SIG-M5 treated with dmso at 0.1 percent for 504 hours (cell line): ENCODE measurements around the gene PRDX1.
"Not testable (repeated sequence)": the region's sequence is repeated elsewhere in the genome, so short reads cannot be mapped to it uniquely, and the experiment has no call there.

ENCODE experiments used
- DNase-seq: peaks from one replicate; lab custom pipeline; 2025; ENCODE audit not compliant: unreplicated experiment; lab: John Stamatoyannopoulos, UW

Gene PRDX1

DNA sequence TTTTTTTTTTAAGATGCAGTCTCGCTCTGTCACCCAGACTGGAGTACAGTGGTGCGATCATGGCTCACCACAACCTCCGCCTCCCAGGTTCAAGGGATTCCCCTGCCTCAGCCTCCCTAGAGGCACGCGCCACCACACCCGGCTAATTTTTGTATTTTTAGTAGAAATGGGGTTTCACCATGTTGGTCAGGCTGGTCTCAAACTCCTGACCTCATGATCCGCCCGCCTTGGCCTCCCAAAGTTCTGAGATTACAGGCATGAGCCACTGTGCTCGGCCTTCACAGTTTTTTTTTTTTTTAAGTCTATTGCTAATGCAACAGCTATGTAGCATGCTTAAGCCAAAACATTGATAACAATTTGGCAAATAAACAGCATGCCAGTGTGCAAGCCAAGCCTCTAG is 54.3 kb downstream of the PRDX1 start:
- DNase-seq: not testable (repeated sequence)

DNA sequence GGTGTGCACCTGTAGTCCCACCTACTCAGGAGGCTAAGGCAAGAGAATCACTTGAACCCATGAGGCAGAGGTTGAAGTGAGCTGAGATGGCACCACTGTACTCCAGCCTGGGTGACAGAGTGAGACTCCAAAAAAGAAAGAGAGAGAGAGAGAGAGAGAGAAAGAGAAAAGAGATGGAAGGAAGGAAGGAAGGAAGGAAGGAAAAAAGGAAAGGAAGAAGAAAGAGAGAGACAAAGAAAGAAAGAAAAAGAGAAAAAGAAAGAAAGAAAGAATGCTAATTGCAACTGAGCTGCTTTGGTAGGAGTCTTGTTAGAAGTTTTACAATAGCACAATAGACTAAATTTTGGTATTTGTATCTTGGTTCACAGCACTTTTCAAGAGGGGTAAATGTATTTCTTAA is 56.4 kb downstream of the PRDX1 start:
- DNase-seq: no peak
